ENCODE measurements around the gene TBC1D14.
A peak's percentile ranks its signal among the peaks of the same experiment; 100 is the strongest.
"Not testable (repeated sequence)": the region's sequence is repeated elsewhere in the genome, so short reads cannot be mapped to it uniquely, and the experiment has no call there.

Gene TBC1D14

DNA sequence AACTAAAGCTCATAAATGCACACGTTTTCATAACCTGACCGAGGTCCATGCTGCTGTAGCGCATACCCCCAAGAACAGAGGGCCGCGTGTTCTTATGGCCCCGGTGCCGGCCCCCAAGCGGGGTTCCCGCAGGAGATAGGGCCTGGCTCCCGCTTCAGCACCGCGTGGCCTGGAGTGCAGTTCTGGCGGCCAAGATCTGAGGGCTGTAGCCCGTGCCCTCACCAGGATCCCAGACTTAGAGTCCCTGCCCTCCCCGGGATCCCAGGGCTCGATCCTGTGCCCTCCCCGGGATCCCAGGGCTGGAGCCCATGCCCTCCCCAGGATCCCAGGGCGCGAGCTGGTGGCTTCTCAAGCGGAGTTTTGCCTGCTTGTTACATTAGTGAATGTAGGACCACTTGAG lies 159.3 kb downstream of the TBC1D14 start:
- no peak for DNase-seq

DNA sequence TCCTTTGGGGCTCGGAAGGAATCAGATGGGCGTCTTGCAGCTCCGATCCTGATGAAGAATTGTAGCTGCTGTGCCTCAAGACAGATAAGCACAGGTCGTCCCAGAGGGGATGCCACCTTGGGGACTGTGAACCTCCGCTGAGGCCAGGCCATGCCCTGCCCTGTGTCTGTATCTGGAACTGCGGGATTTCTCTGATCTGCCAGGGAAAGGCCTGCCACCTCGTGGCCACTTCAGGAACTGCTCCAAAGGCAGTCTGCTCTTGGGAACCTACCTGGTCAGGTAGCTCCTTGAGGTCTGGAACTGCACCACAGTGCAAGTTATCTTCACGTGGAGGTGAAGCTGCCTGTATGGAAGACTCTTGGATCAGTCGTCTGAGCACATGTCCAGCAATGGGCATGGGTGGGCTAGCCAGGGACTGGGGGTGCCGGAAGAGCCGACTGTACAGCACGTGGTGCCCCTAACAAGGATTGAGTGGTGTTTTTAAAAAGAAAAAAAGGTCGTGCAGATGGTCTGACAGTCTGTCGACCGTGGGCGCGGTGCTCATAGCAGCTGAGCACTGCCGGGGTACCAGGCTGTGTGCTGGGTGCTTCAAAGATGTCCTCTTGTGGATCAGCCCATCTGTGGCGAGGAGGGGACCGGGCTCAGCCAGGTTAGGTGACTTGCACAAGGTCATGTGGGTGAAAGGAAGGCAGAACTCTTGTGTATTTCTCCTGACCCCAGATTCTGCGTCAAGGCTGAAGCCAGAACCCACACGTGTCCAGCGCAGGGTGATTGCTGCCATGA lies 161.3 kb downstream of the TBC1D14 start:
- peak; percentile 87 to 88 for DNase-seq

DNA sequence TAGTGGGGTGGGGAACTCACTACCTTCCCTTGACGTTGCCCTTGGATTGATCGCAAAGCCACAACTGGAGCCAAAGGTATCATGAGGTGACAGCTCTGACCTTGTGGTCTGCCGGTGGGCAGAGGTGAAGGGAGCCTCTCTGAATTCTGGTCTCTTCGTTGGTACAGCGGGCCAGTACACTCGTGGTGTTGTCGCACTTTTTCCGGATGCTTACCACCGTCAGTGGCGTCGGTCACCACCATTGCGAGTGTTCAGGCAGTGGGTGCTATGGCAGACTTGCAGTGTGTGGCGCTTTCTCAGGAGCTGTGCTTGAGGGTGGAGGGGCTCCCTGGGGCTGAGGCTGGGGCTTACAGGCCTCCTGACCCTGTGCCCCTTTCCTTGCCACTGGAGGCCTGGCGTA lies 163.4 kb downstream of the TBC1D14 start:
- no peak for DNase-seq

DNA sequence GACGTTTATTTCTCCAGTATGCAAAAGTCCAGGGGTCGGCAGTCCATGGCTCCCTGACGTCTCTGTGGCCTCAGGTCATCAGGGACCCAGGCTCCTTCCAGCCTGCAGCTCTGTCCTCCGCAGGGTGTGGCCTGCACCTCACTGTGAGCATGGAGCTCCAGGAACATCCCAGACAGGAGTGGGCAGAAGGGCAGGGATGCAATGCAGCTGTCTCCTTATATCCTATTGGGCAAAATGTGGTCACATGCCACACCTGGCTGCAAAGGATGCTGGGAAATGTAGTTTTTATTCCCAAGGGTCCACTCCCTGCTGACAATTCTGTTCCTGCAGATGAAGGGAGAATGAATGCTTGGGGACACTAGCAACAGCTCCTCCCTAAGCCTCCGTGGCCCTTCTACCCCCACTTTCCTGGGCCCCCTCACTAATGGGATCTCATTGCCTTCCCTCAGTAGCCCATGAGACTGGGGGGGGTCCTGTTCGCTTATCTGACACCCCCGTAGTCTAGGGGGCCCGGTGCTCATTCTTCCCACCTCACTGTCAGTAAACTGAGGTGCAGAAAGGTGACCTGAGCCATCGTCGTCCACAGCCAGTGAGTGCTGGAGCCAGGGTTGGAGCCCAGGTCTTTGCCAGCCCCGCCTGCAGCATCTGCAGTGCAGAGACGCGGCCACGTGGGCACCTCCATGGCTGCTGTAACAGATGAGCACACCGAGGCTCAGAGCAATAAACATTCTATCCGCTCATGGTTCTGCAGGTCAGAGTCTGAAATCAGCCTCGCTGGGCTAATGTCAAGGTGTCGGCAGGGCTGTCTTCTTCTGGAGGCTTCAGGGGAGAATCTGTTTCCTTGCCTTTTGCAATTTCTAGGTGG lies 164.1 kb downstream of the TBC1D14 start:
- DNase-seq = no peak

DNA sequence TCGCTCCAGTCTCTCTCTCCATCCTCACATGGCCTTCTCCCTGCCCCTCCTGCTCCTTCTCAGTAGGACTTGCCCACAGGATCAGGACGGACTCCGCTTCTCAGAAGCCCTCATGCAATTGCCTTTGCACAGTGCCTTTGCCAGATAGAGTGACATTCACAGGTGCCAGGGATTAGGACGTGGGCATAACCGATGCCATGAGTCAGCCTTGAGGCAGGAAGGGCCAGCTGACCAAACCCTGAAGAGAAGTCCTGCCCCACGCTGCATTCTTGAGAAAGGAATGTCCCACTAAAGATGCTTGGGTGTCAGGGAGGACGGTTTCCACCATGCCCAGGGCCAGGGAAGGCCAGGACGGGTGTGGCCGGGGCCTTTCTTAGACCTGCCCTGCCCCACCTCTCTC lies 164.8 kb downstream of the TBC1D14 start:
- no peak for DNase-seq

DNA sequence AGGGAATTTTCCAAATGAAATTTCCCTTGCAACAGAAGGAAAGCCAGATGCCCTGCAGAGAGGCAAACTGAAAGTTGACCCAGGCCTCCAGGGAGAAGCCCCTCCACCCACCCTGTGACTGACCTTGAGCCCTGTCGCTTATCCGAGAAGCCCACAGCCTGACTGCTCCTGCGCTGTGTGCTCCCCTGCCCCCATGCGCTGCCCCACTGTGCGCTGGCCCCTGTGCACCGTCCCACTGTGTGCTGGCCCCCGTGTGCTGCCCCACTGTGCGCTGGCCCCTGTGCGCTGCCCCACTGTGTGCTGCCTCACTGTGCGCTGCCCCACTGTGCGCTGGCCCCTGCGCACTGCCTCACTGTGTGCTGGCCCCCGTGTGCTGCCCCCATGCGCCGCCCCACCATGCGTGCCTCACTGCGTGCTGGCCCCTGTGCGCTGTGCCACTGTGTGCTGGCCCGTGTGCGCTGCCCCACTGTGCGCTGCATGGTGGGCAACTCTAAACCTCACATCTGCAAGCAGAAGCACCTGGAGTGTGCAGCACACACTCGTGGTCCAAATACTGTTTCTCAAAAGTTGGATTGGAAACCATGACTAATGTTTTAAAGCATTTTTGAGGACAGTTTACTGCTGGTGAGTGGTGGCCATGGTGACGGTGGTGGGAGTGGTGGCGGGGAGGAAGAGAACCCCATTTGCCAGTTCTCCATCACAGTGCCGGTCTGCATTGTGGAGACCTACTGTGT lies 166.5 kb downstream of the TBC1D14 start:
- no peak for DNase-seq

DNA sequence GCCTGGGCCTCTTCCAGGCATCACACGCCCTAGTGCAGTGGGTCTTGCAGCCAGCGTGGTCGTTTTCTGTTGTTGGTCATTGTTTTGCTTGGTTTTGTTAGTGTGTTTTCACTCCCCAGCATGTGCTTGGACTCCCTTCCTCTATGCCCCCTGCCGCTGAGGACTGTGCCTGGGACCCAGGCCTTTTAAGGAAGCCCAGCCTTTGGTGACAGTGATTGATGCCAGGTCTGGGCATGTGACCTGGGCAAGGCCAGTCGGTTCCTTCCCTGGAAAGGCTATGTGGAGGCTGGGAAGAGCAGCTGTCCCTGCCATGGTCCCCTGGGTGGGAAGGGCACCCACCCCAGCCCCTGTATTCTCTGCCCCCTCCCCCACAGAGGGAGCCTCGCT lies 167.1 kb downstream of the TBC1D14 start:
- no peak for DNase-seq

DNA sequence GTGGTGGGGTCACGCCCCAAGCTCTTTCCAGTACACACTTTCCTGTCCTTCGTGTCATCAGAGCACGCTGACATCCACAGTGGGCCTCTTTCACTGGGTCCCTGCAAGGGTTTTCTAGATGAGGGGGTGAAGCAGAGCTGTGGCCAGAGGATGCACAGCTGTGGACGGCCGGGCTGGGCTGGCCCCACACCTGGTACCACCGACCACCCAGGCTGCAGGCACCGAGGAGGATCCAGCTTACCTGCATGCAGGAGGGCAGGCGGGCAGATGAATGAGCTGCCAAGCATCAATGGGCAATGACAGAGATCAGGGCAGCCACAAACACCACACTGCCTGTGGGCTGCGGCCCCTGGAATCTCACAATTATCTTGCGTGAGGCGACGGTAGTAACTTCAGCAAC lies 167.7 kb downstream of the TBC1D14 start:
- no peak for DNase-seq

DNA sequence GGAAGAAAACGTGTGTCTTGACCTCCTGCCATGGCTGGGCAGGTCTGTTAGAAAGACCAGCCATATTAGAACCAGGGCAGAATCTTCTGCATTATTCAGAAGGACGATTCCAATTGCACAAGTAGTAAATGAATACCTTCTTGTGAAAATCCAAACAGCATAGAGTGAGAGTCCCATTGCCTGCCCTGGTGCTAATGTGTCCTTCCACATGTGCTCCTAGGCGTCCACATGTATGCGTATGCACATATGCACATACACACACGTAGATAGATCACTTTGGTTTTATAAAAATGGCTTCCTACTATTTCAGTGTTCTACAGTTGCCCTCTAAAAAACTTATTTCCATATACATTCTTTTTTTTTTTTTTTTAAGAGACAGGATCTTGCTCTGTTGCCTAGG lies 168.4 kb downstream of the TBC1D14 start:
- DNase-seq = no peak

DNA sequence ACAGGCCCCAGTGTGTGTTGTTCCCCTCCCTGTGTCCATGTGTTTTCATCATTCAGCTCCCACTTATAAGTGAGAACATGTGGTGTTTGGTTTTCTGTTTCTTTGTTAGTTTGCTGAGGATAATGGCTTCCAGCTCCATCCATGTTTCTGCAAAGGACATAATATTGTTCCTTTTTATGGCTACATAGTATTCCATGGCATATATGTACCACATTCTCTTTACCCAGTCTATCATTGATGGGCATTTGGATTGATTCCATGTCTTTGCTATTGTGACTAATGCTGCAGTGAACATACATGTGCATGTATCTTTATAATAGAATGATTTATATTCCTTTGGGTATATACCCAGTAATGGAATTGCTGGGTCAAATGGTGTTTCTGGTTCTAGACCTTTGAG lies 169.9 kb downstream of the TBC1D14 start:
- not testable (repeated sequence) for DNase-seq

DNA sequence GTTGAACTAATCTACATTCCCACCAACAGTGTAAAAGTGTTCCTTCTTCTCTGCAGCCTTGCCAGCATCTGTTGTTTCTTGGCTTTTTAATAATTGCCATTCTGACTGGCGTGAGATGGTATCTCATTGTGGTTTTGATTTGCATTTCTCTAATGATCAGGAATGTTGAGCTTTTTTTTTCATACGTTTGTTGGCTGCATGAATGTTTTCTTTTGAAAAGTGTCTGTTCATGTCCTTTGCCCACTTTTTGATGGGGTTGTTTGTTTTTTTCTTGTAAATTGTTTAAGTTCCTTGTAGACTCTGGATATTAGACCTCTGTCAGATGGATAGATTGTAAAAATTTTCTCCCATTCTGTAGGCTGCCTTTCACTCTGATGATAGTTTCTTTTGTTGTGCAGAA lies 170.3 kb downstream of the TBC1D14 start:
- not testable (repeated sequence) for DNase-seq
